IMR-90 (cell line): ENCODE measurements around the gene CAMTA1.

Experiments used
- CHD1 ChIP-seq: IDR thresholded peaks from 2 replicates; pipeline ENCODE4 v1.6.1; 2012; ENCODE audit warnings: low read depth, low read length, improper control_type of control experiment
- FOS ChIP-seq: fragments of 150-350 bp; IDR thresholded peaks from 2 replicates; pipeline ENCODE4 v1.6.1; 2016; ENCODE audit warnings: low read depth, low read length
- MXI1 ChIP-seq: IDR thresholded peaks from 2 replicates; pipeline ENCODE4 v1.6.1; 2012; ENCODE audit warnings: low read depth, mild to moderate bottlenecking, low read length, moderate library complexity, borderline replicate concordance
- RCOR1 ChIP-seq: IDR thresholded peaks from 2 replicates; pipeline ENCODE4 v1.6.1; 2012; ENCODE audit warnings: mild to moderate bottlenecking, low read length, improper control_type of control experiment; ENCODE audit not compliant: insufficient replicate concordance
- SMC3 ChIP-seq: fragments of 150-350 bp; IDR thresholded peaks from 2 replicates; pipeline ENCODE4 v1.6.1; 2016; ENCODE audit warnings: low read depth, mild to moderate bottlenecking, antibody characterized with exemption, low read length, moderate library complexity
- TF ChIP-seq, protein P1 (sequence below): conservative IDR thresholded peaks from 2 replicates; pipeline ENCODE4 v1.5.1; 2012; ENCODE audit warnings: mild to moderate bottlenecking, low read depth, low read length, improper control_type of control experiment

- TF ChIP-seq, protein P1, sequence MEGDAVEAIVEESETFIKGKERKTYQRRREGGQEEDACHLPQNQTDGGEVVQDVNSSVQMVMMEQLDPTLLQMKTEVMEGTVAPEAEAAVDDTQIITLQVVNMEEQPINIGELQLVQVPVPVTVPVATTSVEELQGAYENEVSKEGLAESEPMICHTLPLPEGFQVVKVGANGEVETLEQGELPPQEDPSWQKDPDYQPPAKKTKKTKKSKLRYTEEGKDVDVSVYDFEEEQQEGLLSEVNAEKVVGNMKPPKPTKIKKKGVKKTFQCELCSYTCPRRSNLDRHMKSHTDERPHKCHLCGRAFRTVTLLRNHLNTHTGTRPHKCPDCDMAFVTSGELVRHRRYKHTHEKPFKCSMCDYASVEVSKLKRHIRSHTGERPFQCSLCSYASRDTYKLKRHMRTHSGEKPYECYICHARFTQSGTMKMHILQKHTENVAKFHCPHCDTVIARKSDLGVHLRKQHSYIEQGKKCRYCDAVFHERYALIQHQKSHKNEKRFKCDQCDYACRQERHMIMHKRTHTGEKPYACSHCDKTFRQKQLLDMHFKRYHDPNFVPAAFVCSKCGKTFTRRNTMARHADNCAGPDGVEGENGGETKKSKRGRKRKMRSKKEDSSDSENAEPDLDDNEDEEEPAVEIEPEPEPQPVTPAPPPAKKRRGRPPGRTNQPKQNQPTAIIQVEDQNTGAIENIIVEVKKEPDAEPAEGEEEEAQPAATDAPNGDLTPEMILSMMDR, result no peak
- TF ChIP-seq CHD1, result no peak
- no peak for TF ChIP-seq FOS
- no peak for TF ChIP-seq SMC3
- TF ChIP-seq MXI1, result no peak
- TF ChIP-seq RCOR1, result no peak
Observed at GRCh38 chr1:6801966-6802365, 16.7 kb downstream of the CAMTA1 start.
